Memory B cell (primary cell): Measurements from ENCODE around the gene CHD6.

Experiments
- ATAC-seq: fragments of 150-1000 bp; cut with Tn5 transposase; 2 replicates; pipeline ENCODE4 v1.10.0; 2021; ENCODE audit warnings: low read depth, mild to moderate bottlenecking, moderate library complexity
- DNase-seq, 2 donors: peaks; one replicate each; pipeline ENCODE4 v3.0.0; 2022; ENCODE audit warnings: low spot score in 2 of 2
- H3K27ac Mint-ChIP-seq: one replicate; pipeline ENCODE4 v1.8.0; 2022; ENCODE audit warnings: mild to moderate bottlenecking, moderate library complexity, mixed read lengths
- H3K27me3 Mint-ChIP-seq: one replicate; pipeline ENCODE4 v1.8.0; 2022; ENCODE audit warnings: mixed read lengths
- H3K36me3 Mint-ChIP-seq: one replicate; pipeline ENCODE4 v1.8.0; 2022; ENCODE audit warnings: mild to moderate bottlenecking, mixed read lengths
- H3K4me1 Mint-ChIP-seq: one replicate; pipeline ENCODE4 v1.8.0; 2022; ENCODE audit warnings: mixed read lengths
- H3K4me3 Mint-ChIP-seq: one replicate; pipeline ENCODE4 v1.8.0; 2022; ENCODE audit warnings: mild to moderate bottlenecking, moderate library complexity, mixed read lengths
- H3K9me3 Mint-ChIP-seq: one replicate; pipeline ENCODE4 v1.8.0; 2022; ENCODE audit warnings: mixed read lengths

Gene CHD6

GRCh38 chr20:41617902-41618806 lies at the start of gene CHD6:
Gene CHD6, minus strand, starts transcription at chr20:41618377. Its CDS starts 67,040 bp downstream, at chr20:41551337.
- Mint-ChIP-seq H3K4me3 (peak within 1 kb of the TSS; percentile 94), H3K4me1 (peaks cover 24% of the 10 kb centered on the region), H3K27me3 (no peaks in the 10 kb centered on the region), H3K9me3 (no peaks in the 10 kb centered on the region), H3K27ac (peak within 1 kb of the TSS; percentile 95), H3K36me3 (no peaks in the 10 kb centered on the region)
- DNase-seq (peak; percentile 96 to 99), ATAC-seq (peak; percentile 93)

- ATAC-seq (peak; percentile 98), DNase-seq (peak; percentile 14 to 34)
- peaks cover 23% of the 10 kb centered on the region for H3K27me3 Mint-ChIP-seq
- H3K36me3 Mint-ChIP-seq = no peaks in the 10 kb centered on the region
- H3K27ac Mint-ChIP-seq = peak overlapping the region; percentile 80
- H3K4me3 Mint-ChIP-seq = peak overlapping the region; percentile 87
- H3K4me1 Mint-ChIP-seq = peaks cover 4% of the 10 kb centered on the region
- peaks cover 1% of the 10 kb centered on the region for H3K9me3 Mint-ChIP-seq
These were observed 46.4 kb upstream of the CHD6 start for GRCh38 chr20:41664584-41664983.

- no peak overlapping the region for H3K27ac Mint-ChIP-seq
- no peaks in the 10 kb centered on the region for H3K9me3 Mint-ChIP-seq
- H3K27me3 Mint-ChIP-seq = peaks cover 18% of the 10 kb centered on the region
- no peaks in the 10 kb centered on the region for H3K36me3 Mint-ChIP-seq
- ATAC-seq = peak; percentile 88
- DNase-seq = peak in 1 of 2 donors; percentile 6
- peak overlapping the region; percentile 50 for H3K4me3 Mint-ChIP-seq
- peaks cover 9% of the 10 kb centered on the region for H3K4me1 Mint-ChIP-seq
These were observed 39.5 kb upstream of the CHD6 start for GRCh38 chr20:41657655-41658054.

GRCh38 chr20:41655962-41656618 lies 37.9 kb upstream of the CHD6 start:
- Mint-ChIP-seq H3K36me3 (no peaks in the 10 kb centered on the region), H3K4me1 (peaks cover 9% of the 10 kb centered on the region), H3K4me3 (no peak overlapping the region), H3K9me3 (no peaks in the 10 kb centered on the region), H3K27ac (no peak overlapping the region), H3K27me3 (peaks cover 14% of the 10 kb centered on the region)
- ATAC-seq (no peak), DNase-seq (no peak)

- H3K9me3 Mint-ChIP-seq = no peaks in the 10 kb centered on the region
- H3K4me3 Mint-ChIP-seq = no peak overlapping the region
- DNase-seq = no peak
- no peaks in the 10 kb centered on the region for H3K36me3 Mint-ChIP-seq
- no peak for ATAC-seq
- peaks cover 5% of the 10 kb centered on the region for H3K27me3 Mint-ChIP-seq
- H3K4me1 Mint-ChIP-seq = peaks cover 9% of the 10 kb centered on the region
- H3K27ac Mint-ChIP-seq = no peak overlapping the region
These were observed 36.7 kb upstream of the CHD6 start for GRCh38 chr20:41654884-41655283.

- Mint-ChIP-seq H3K27ac (no peak overlapping the region), H3K4me3 (no peak overlapping the region), H3K4me1 (peaks cover 11% of the 10 kb centered on the region), H3K9me3 (no peaks in the 10 kb centered on the region), H3K27me3 (peaks cover 3% of the 10 kb centered on the region), H3K36me3 (no peaks in the 10 kb centered on the region)
- ATAC-seq (no peak), DNase-seq (no peak)
These were observed 36.1 kb upstream of the CHD6 start for GRCh38 chr20:41654292-41654691.

- Mint-ChIP-seq H3K27ac (no peak overlapping the region), H3K27me3 (peaks cover 10% of the 10 kb centered on the region), H3K4me1 (peaks cover 4% of the 10 kb centered on the region), H3K36me3 (no peaks in the 10 kb centered on the region), H3K9me3 (no peaks in the 10 kb centered on the region), H3K4me3 (no peak overlapping the region)
- ATAC-seq = no peak
- no peak for DNase-seq
These were observed 32.2 kb upstream of the CHD6 start for GRCh38 chr20:41650231-41650948.

- ATAC-seq (no peak), DNase-seq (no peak)
- peaks cover 4% of the 10 kb centered on the region for H3K4me1 Mint-ChIP-seq
- H3K4me3 Mint-ChIP-seq = no peak overlapping the region
- H3K9me3 Mint-ChIP-seq = no peaks in the 10 kb centered on the region
- H3K27me3 Mint-ChIP-seq = peaks cover 11% of the 10 kb centered on the region
- no peaks in the 10 kb centered on the region for H3K36me3 Mint-ChIP-seq
- H3K27ac Mint-ChIP-seq = no peak overlapping the region
These were observed 31.3 kb upstream of the CHD6 start for GRCh38 chr20:41649489-41649888.

- Mint-ChIP-seq H3K27ac (no peak overlapping the region), H3K9me3 (no peaks in the 10 kb centered on the region), H3K36me3 (no peaks in the 10 kb centered on the region), H3K4me1 (peaks cover 4% of the 10 kb centered on the region), H3K27me3 (peaks cover 17% of the 10 kb centered on the region), H3K4me3 (no peak overlapping the region)
- ATAC-seq = no peak
- no peak for DNase-seq
These were observed 27.2 kb upstream of the CHD6 start for GRCh38 chr20:41645372-41645771.

GRCh38 chr20:41643504-41643938 lies 25.3 kb upstream of the CHD6 start:
- H3K4me3 Mint-ChIP-seq = no peak overlapping the region
- peaks cover 24% of the 10 kb centered on the region for H3K27me3 Mint-ChIP-seq
- ATAC-seq = no peak
- H3K36me3 Mint-ChIP-seq = no peaks in the 10 kb centered on the region
- peaks cover 3% of the 10 kb centered on the region for H3K4me1 Mint-ChIP-seq
- no peaks in the 10 kb centered on the region for H3K9me3 Mint-ChIP-seq
- DNase-seq = no peak
- no peak overlapping the region for H3K27ac Mint-ChIP-seq

GRCh38 chr20:41639630-41640029 lies 21.5 kb upstream of the CHD6 start:
- no peak for DNase-seq
- H3K4me1 Mint-ChIP-seq = peaks cover 3% of the 10 kb centered on the region
- no peak overlapping the region for H3K27ac Mint-ChIP-seq
- no peak overlapping the region for H3K4me3 Mint-ChIP-seq
- peaks cover 15% of the 10 kb centered on the region for H3K27me3 Mint-ChIP-seq
- H3K36me3 Mint-ChIP-seq = no peaks in the 10 kb centered on the region
- no peaks in the 10 kb centered on the region for H3K9me3 Mint-ChIP-seq
- ATAC-seq = no peak

GRCh38 chr20:41638456-41638855 lies 20.3 kb upstream of the CHD6 start:
- Mint-ChIP-seq H3K27ac (no peak overlapping the region), H3K4me3 (no peak overlapping the region), H3K27me3 (peaks cover 12% of the 10 kb centered on the region), H3K9me3 (no peaks in the 10 kb centered on the region), H3K36me3 (no peaks in the 10 kb centered on the region), H3K4me1 (peaks cover 3% of the 10 kb centered on the region)
- no peak for DNase-seq
- ATAC-seq = no peak

GRCh38 chr20:41635158-41635557 lies 17.0 kb upstream of the CHD6 start:
- Mint-ChIP-seq H3K9me3 (no peaks in the 10 kb centered on the region), H3K27me3 (peaks cover 9% of the 10 kb centered on the region), H3K4me3 (no peak overlapping the region), H3K36me3 (no peaks in the 10 kb centered on the region), H3K27ac (no peak overlapping the region), H3K4me1 (peaks cover 6% of the 10 kb centered on the region)
- no peak for DNase-seq
- ATAC-seq = no peak

GRCh38 chr20:41632896-41633295 lies 14.7 kb upstream of the CHD6 start:
- DNase-seq = peak in 1 of 2 donors; percentile 16
- H3K9me3 Mint-ChIP-seq = no peaks in the 10 kb centered on the region
- H3K4me3 Mint-ChIP-seq = no peak overlapping the region
- H3K36me3 Mint-ChIP-seq = no peaks in the 10 kb centered on the region
- peaks cover 2% of the 10 kb centered on the region for H3K27me3 Mint-ChIP-seq
- peaks cover 7% of the 10 kb centered on the region for H3K4me1 Mint-ChIP-seq
- ATAC-seq = peak; percentile 92
- peak overlapping the region; percentile 56 for H3K27ac Mint-ChIP-seq
